ENCODE results near the gene MARCKS.

DNA sequence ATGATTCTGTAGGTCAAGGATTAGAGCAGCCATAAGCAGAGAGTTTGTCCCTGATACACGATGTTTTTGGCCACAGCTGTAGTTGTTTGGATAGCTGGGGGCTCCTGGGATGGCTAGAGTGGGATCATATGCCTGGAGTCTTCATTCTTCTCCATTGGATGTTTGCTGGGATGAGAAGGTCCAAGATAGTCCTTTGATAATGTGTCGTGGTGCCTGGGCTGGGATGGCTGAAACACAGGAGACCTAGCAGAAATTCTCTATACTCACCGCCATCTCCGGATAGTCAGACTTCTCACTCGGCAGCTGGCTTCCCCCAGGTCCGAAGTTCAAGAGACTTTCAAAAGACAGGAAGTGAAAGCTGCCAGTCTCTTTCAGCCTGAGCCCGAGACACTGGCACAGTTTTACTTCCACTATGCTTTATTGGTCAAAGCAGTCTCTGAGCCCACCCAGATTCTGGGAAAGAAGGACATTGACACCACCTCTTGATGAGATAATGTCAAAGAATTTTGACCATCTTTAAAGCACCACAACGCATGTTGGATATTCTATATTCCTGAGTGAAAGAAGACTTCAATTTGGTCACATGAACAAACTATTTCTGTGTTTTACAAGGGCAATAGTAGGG, 16.0 kb downstream of the MARCKS start:
- TF ChIP-seq, protein P1, sequence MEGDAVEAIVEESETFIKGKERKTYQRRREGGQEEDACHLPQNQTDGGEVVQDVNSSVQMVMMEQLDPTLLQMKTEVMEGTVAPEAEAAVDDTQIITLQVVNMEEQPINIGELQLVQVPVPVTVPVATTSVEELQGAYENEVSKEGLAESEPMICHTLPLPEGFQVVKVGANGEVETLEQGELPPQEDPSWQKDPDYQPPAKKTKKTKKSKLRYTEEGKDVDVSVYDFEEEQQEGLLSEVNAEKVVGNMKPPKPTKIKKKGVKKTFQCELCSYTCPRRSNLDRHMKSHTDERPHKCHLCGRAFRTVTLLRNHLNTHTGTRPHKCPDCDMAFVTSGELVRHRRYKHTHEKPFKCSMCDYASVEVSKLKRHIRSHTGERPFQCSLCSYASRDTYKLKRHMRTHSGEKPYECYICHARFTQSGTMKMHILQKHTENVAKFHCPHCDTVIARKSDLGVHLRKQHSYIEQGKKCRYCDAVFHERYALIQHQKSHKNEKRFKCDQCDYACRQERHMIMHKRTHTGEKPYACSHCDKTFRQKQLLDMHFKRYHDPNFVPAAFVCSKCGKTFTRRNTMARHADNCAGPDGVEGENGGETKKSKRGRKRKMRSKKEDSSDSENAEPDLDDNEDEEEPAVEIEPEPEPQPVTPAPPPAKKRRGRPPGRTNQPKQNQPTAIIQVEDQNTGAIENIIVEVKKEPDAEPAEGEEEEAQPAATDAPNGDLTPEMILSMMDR (IDR thresholded peaks at IDR 0.05) = no peak
- peak in 1 of 2 donors; percentile 22 for TF ChIP-seq POLR2A (IDR thresholded peaks at IDR 0.05)
- TF ChIP-seq EP300 (IDR thresholded peaks at IDR 0.05) = peak in 1 of 2 donors; percentile 56
